Heart left ventricle (tissue), 16 donors: ENCODE results near the gene KRTAP3-3. TPM values are rescaled to one million over a fixed set of nuclear protein-coding genes. Genes with fewer than 3 reads are reported as not detected.

Source experiments
- ATAC-seq, 4 donors: fragments of 200-7000 bp; cut with Tn5 transposase; one replicate each; pipeline ENCODE4 v1.9.1; 2020 to 2022; ENCODE audit warnings: moderate library complexity in 4 of 4, mild to moderate bottlenecking in 3 of 4, moderate number of reproducible peaks in 1 of 4
- DNase-seq, 5 donors: peaks; one replicate each; pipeline ENCODE4 v3.0.0-alpha.2; 2020
- H3K27ac ChIP-seq, 12 donors: fragments of 200-600 bp; sonication (generic) in 4 of 12; one replicate each; pipeline versions ENCODE4 v1.5.0 to v1.8.0; 2016 to 2022; ENCODE audit warnings: mild to moderate bottlenecking in 2 of 12
- H3K27me3 ChIP-seq, 9 donors: fragments of 200-600 bp; sonication (generic) in 2 of 9; one replicate each; pipeline versions ENCODE4 v1.5.1 to v1.8.0; 2016 to 2022; ENCODE audit warnings: mild to moderate bottlenecking in 3 of 9
- H3K36me3 ChIP-seq, 9 donors: fragments of 200-600 bp; sonication (generic) in 2 of 9; one replicate each; pipeline versions ENCODE4 v1.5.0 to v1.8.0; 2018 to 2022; ENCODE audit warnings: mild to moderate bottlenecking in 2 of 9
- H3K4me1 ChIP-seq, 12 donors: fragments of 200-600 bp; sonication (generic) in 4 of 12; one replicate each; pipeline versions ENCODE4 v1.5.0 to v1.8.0; 2016 to 2022; ENCODE audit warnings: mild to moderate bottlenecking in 3 of 12
- H3K4me3 ChIP-seq, 12 donors: fragments of 200-600 bp; sonication (generic) in 4 of 12; one replicate each; pipeline versions ENCODE4 v1.5.0 to v1.8.0; 2017 to 2022; ENCODE audit warnings: mild to moderate bottlenecking in 9 of 12, moderate library complexity in 4 of 12
- H3K9me3 ChIP-seq, 12 donors: fragments of 200-600 bp; sonication (generic) in 4 of 12; one replicate each; pipeline versions ENCODE4 v1.5.0 to v1.8.0; 2016 to 2022; ENCODE audit warnings: mild to moderate bottlenecking in 1 of 12
- CTCF ChIP-seq, 12 donors: fragments of 200-600 bp; sonication (generic) in 4 of 12; IDR thresholded peaks; one replicate each; pipeline versions ENCODE4 v1.5.0 to v1.8.0; 2018 to 2022; ENCODE audit warnings: antibody characterized with exemption in 12 of 12, mild to moderate bottlenecking in 5 of 12
- POLR2A ChIP-seq, 2 donors: fragments of 450-650 bp; IDR thresholded peaks; one replicate each; pipeline ENCODE4 v1.6.1; 2017; ENCODE audit warnings: antibody characterized with exemption in 2 of 2, mild to moderate bottlenecking in 2 of 2, moderate library complexity in 2 of 2
- WGBS, 4 donors: extraction: QIAGEN DNeasy Blood & Tissue Kit in 2 of 4; methylation state at CpG; one replicate each; pipeline versions ENCODE4 v1.1.5 to v1.1.7; 2013 to 2018; 5-methylcytosine and 5-hydroxymethylcytosine counted together
- intact Hi-C, 10 donors: fragments of 100-400 bp; cut with DNase I; formaldehyde crosslinking; loops; one replicate each; pipeline versions ENCODE4 v1.11.1 to v1.14.2; 2022
- polyA plus RNA-seq, 2 donors: library from polyadenylated mRNA; stranded (reverse); fragments of 200-250 nt; gene quantifications; one replicate each; pipeline ENCODE4 v1.2.3, GENCODE V29; 2013
- total RNA-seq, 9 donors: library from RNA; depleted of rRNA in 2 of 9; stranded (reverse); fragments of >200 nt in 2 of 9; fragmentation: NEBNext Ultra II Directional in 3 of 9; extraction: Animal tissue kit (Norgen Biotek cat#: 25700) in 3 of 9; gene quantifications; one replicate each; pipeline versions ENCODE4 v1.1.0 to v1.2.4, GENCODE V29; 2016 to 2023
- donor health status: ischemic (EF 13 %, LVEDD 7.1; RV severe dilation, severe dysfunction).
- donor health status: healthy with polysubstance abuse.
- donor health status: DM: no; HTN: yes; CAD: no.
- donor health status: DM: no; HTN: no; CAD: no.
- donor health status: ischemic (EF 25% LVEDD 6.9; RV normal size, moderate dysfunction).
- donor health status: ischemic (EF 25% LVEDD 5.7; RV mildly dilated, moderate dysfunction).
- donor health status: healthy.
- donor health status: DM: yes; HTN: yes; CAD: no.
- donor health status: ischemic (EF 35%, LVEDD 5.7; RV mildly dilated, moderate dysfunction).
- donor health status: nonischemic (EF 11% LVEDD 7.7; RV severe dilation, severe dysfunction).
- donor health status: DM: yes; HTN: yes; CAD: no.
- donor health status: PGD.
- donor health status: ischemic (EF 29% LVEDD 5.4; RV normal size, mild dysfunction).
- donor health status: nonischemic (EF 23%, LVEDD 6.1; RV moderate dilation, normal function).

Gene KRTAP3-3
- total and polyA plus RNA-seq, 11 donors = not detected

- no peak for TF ChIP-seq POLR2A (IDR thresholded peaks at IDR 0.05)
- no peak for TF ChIP-seq CTCF (IDR thresholded peaks at IDR 0.05)
- Histone ChIP-seq H3K27me3 (peaks cover 0 to 4% (median 0%) of the 10 kb centered on the region in 9 donors), H3K4me1 (peaks cover 0 to 9% (median 0%) of the 10 kb centered on the region in 12 donors), H3K4me3 (no peak overlapping the region), H3K27ac (no peak overlapping the region), H3K36me3 (no peaks in the 10 kb centered on the region), H3K9me3 (no peaks in the 10 kb centered on the region)
- intact Hi-C loops = loop anchor here in 1 of 10 donors (5.0 kb wide), 1 partner anchor 48 kb away; no protein-coding TSS in a partner anchor
- WGBS, 4 donors = 80 to 90% (median 87%) methylated on average over 1 of the region's 1 CpG
- ATAC-seq (no peak), DNase-seq (no peak)
Observed at GRCh38 chr17:41009936-41010335, 16.0 kb upstream of the KRTAP3-3 start.

- intact Hi-C loops = no loop called here
- peaks cover 0 to 9% (median 0%) of the 10 kb centered on the region in 12 donors for H3K4me1 ChIP-seq
- 42 to 53% (median 48%) methylated on average over 4 of the region's 4 CpGs for WGBS, 4 donors
- no peaks in the 10 kb centered on the region for H3K9me3 ChIP-seq
- ATAC-seq (no peak), DNase-seq (no peak)
- H3K27me3 ChIP-seq = no peaks in the 10 kb centered on the region
- H3K36me3 ChIP-seq = no peaks in the 10 kb centered on the region
- H3K4me3 ChIP-seq = no peak overlapping the region
- TF ChIP-seq CTCF (IDR thresholded peaks at IDR 0.05) (no peak), POLR2A (IDR thresholded peaks at IDR 0.05) (no peak)
- no peak overlapping the region for H3K27ac ChIP-seq
Observed at GRCh38 chr17:41009301-41009760, 15.4 kb upstream of the KRTAP3-3 start.

- H3K9me3 ChIP-seq = no peaks in the 10 kb centered on the region
- no peak within 1 kb of the TSS for H3K4me3 ChIP-seq
- DNase-seq (no peak), ATAC-seq (no peak)
- intact Hi-C loops = no loop called here
- peaks cover 0 to 6% (median 0%) of the 10 kb centered on the region in 12 donors for H3K4me1 ChIP-seq
- H3K36me3 ChIP-seq = no peaks in the 10 kb centered on the region
- no peaks in the 10 kb centered on the region for H3K27me3 ChIP-seq
- 72 to 80% (median 79%) methylated on average over 8 of the region's 8 CpGs for WGBS, 4 donors
- H3K27ac ChIP-seq = no peak within 1 kb of the TSS
- TF ChIP-seq POLR2A (IDR thresholded peaks at IDR 0.05) = no peak
- no peak for TF ChIP-seq CTCF (IDR thresholded peaks at IDR 0.05)
Observed at GRCh38 chr17:41008811-41009210, 14.8 kb upstream of the KRTAP3-3 start, which contains the start of gene KRTAP3-1. Gene KRTAP3-1 (minus strand): TSS chr17:41009128. CDS start chr17:41009074, 54 bp downstream.

- Histone ChIP-seq H3K4me3 (no peak overlapping the region), H3K36me3 (no peaks in the 10 kb centered on the region), H3K4me1 (no peaks in the 10 kb centered on the region), H3K27ac (no peak overlapping the region), H3K27me3 (peaks cover 0 to 10% (median 0%) of the 10 kb centered on the region in 9 donors), H3K9me3 (no peaks in the 10 kb centered on the region)
- intact Hi-C loops = no loop called here
- DNase-seq (no peak), ATAC-seq (no peak)
- WGBS, 4 donors = 75 to 89% (median 84%) methylated on average over 3 of the region's 3 CpGs
- no peak for TF ChIP-seq POLR2A (IDR thresholded peaks at IDR 0.05)
- TF ChIP-seq CTCF (IDR thresholded peaks at IDR 0.05) = no peak
Observed at GRCh38 chr17:41004397-41004796, 10.4 kb upstream of the KRTAP3-3 start.
